Measurements from ENCODE around the gene POPDC3. TPM values are rescaled to one million over a fixed set of nuclear protein-coding genes. Genes with fewer than 3 reads are reported as not detected.
A peak's percentile ranks its signal among the peaks of the same experiment; 100 is the strongest.

POPDC3 gene
- total RNA-seq, 4 donors from 2014 or later, result 0.46 to 3.0 TPM; not detected in 2

DNA sequence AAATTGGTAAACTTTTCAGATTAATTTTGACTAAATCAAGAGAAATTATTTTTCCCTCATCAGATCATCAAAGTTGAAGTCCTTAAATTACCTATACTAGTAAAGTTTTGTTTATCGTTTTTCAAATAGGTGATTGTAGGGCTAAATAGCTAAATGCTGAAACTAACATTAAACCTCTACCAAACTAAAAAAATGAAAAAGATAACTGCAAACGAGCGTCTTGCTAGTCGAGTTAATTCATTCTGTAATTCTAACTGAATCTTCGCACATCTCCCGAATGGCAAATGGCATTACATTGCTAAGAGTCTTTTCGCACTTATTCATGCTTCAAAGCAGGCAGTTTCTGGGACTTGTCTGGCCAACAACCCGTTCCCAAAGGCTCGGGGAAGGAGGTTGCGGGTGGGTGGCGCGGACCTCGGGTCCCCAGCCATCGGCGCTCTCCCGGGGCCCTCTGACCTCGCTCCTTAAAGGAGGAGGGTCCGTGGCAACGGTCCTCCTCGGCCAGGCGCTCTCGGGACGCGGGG is 43.8 kb downstream of the POPDC3 start:
- TF ChIP-seq, protein P1, sequence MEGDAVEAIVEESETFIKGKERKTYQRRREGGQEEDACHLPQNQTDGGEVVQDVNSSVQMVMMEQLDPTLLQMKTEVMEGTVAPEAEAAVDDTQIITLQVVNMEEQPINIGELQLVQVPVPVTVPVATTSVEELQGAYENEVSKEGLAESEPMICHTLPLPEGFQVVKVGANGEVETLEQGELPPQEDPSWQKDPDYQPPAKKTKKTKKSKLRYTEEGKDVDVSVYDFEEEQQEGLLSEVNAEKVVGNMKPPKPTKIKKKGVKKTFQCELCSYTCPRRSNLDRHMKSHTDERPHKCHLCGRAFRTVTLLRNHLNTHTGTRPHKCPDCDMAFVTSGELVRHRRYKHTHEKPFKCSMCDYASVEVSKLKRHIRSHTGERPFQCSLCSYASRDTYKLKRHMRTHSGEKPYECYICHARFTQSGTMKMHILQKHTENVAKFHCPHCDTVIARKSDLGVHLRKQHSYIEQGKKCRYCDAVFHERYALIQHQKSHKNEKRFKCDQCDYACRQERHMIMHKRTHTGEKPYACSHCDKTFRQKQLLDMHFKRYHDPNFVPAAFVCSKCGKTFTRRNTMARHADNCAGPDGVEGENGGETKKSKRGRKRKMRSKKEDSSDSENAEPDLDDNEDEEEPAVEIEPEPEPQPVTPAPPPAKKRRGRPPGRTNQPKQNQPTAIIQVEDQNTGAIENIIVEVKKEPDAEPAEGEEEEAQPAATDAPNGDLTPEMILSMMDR (IDR thresholded peaks at IDR 0.05), result no peak
- DNase-seq (ENCODE audit: low spot score), result no peak
- ATAC-seq (ENCODE audit: low FRiP score), result peak; percentile 39

DNA sequence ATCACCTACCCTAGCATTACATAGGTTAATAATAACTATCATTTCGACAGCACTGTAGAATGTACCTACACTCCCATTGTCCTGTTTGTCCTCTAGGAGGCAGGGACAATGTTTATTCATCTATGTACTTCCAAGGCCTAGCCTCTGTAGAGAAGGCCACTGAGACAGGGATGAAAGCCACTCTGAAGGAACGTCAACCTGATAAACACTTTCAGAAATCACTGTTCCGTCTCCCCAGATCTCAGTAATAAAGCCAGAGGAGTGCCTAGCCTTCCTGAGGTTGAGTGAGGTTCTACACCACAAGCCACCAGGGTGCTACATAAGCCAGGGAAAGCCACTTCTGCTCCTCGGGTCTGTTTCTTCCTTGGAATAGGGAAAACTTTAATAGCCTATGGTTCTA is 44.8 kb downstream of the POPDC3 start:
- no peak for DNase-seq (ENCODE audit: low spot score)
- no peak for ATAC-seq (ENCODE audit: low FRiP score)
- TF ChIP-seq, protein P1 (IDR thresholded peaks at IDR 0.05), result no peak

DNA sequence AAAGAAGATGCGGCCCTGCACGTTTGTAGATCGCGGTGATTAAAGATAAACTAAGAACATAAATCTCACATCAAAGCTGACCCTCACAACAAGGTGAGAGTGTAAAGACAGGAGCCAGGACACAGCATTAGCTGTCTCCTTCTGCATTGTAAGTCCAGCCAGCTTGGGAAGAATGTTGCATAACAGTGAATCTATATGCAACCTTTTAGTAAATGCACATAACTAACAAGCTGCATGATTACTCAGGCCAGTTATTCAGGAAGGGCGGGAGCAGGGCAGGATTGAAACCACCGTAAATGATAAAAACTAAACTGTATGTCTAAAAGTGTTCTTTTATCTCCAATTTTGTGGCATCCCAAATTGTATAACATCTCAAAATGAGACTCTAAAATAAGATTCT is 57.1 kb downstream of the POPDC3 start:
- TF ChIP-seq, protein P1 (IDR thresholded peaks at IDR 0.05), result no peak
- ATAC-seq (ENCODE audit: low FRiP score), result no peak
- DNase-seq (ENCODE audit: low spot score), result no peak

DNA sequence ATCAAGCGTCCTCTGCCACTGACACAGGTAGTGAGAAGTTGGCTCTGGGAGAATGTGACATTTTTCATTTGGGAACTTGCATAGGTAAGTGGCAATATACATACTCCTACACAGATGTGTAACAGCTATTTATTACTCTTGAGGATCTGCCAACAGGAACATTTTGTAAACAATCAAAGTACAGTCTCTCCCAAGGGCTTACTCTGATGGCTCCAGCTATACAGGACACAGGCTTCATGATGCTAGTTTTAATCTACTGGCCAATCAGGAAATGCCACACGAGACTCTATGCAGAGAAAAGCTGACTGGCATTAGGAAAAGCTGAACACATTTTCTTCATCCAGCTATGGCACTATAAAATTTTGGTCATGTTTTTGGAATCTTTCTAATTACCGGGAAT is 57.8 kb downstream of the POPDC3 start:
- ATAC-seq (ENCODE audit: low FRiP score) (no peak), DNase-seq (ENCODE audit: low spot score) (no peak)
- TF ChIP-seq, protein P1 (IDR thresholded peaks at IDR 0.05), result no peak

DNA sequence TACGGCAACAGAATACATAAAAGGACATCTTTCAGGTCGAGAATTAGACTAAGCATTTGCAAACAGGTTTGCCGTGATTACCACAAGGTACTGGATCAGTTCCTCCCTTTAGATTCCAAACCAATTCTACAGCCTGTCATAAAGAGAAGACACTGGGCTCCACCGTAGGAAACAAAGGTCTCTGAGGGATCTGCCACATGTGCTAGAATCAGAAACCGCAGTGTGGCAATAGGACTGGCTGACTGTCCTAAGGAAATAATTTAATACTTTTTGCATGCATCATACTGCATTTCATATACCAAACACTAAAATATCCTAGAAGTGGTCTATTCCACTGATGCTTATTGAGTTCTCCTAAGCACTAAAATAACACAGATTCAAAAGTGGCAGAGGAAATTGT is 59.2 kb downstream of the POPDC3 start:
- TF ChIP-seq, protein P1 (IDR thresholded peaks at IDR 0.05), result no peak
- no peak for ATAC-seq (ENCODE audit: low FRiP score)
- no peak for DNase-seq (ENCODE audit: low spot score)

DNA sequence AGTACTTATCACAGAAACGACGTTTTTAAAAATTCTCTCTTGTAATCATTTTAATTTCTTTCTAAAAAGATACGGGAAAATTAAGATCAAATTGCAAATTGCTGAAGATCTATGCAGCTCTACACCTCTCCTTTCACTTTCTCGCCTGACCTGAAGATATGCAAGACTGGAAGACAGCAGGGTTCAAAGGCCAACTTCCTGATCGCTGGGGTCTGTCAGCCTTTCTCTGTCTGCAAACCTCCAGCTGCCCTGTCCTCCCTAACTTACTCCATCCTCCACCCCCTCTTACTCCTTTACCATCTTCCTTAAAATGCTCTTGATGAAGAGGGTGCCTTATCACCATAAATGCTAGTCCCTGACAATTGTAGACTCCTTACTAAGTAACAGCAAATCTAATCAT is 63.7 kb downstream of the POPDC3 start:
- no peak for ATAC-seq (ENCODE audit: low FRiP score)
- DNase-seq (ENCODE audit: low spot score), result no peak
- TF ChIP-seq, protein P1 (IDR thresholded peaks at IDR 0.05), result no peak

DNA sequence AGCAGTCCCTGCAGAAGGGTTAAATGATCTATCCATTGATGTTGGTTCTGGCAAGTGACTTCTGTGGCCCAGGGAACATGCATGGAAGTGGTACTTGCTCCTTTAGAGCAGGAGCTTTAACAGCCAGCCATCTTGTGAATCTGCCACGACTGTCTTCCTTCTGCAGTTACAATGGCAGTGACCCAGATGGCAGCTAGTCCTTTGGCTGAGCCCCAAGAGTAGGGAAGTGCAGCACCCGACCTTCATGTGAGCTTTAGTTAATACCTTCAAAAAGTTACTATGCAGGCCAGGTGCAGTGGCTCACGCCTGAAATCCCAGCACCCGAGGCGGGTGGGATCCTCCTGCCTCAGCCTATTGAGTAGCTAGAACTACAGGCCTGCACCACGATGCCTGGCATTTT is 66.4 kb downstream of the POPDC3 start:
- ATAC-seq (ENCODE audit: low FRiP score) (no peak), DNase-seq (ENCODE audit: low spot score) (no peak)
- TF ChIP-seq, protein P1 (IDR thresholded peaks at IDR 0.05), result no peak
